ENCODE results near the gene KDR. TPM values are rescaled to one million over a fixed set of nuclear protein-coding genes. Genes with fewer than 3 reads are reported as not detected.

The KDR gene
- total and polyA plus RNA-seq, 10 of the 15 experiments (the other 5 are each of a cell fraction or from before 2014, with no cell fraction given): 0.04 to 0.13 TPM; not detected in 8

DNA sequence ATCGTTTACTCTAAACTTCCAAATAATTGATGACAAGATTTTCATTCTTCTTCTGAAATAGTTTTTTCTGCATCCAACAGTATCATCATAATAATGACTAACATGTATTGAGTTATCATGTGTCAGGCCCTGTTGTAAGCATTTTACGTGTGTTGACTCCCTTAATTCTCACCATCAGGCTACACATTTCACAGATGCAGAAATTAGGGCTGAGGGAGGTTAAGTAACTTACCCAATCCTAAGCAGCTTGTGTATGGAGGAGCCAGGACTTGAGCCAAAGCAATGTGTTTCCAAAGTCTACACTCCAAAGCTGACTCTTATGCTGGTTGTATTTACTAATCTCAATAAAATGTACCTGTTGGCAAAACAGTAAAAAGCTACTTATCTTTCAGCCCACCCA, 11.2 kb upstream of the KDR start:
- ChIA-PET SMC1A (ENCODE audit: uncharacterized antibody, unreplicated experiment) (no interaction called here), CTCF (no interaction called here), RAD21 (ENCODE audit: unreplicated experiment) (no interaction called here), POLR2A (no interaction called here)
- Histone ChIP-seq H3K27ac (ENCODE audit: control insufficient read depth, insufficient read depth) (no peak overlapping the region), H3K4me2 (ENCODE audit: control insufficient read depth, insufficient read depth) (no peak overlapping the region), H3K27me3 (replicated peaks in 1 of 2; ENCODE audit: control insufficient read depth in 2 of 2, insufficient read depth in 2 of 2, low read length in 1 of 2) (no peaks in the 10 kb centered on the region), H4K20me1 (ENCODE audit: control insufficient read depth, insufficient read depth) (no peaks in the 10 kb centered on the region), H3K4me1 (ENCODE audit: control insufficient read depth, insufficient read depth, low read length) (no peaks in the 10 kb centered on the region), H3K4me3 (no peak overlapping the region), H3K9ac (ENCODE audit: control insufficient read depth, insufficient read depth, low read length) (no peak overlapping the region), H3K9me3 (replicated peaks; ENCODE audit: control insufficient read depth, insufficient read depth, low read length) (no peaks in the 10 kb centered on the region), H2AFZ (ENCODE audit: control insufficient read depth, low read depth, low read length) (no peak overlapping the region), H3K79me2 (ENCODE audit: control insufficient read depth, insufficient read depth, low read length) (no peaks in the 10 kb centered on the region), H3K36me3 (ENCODE audit: control insufficient read depth in 2 of 2, insufficient read depth in 2 of 2, low read length in 1 of 2) (no peaks in the 10 kb centered on the region)
- DNase-seq (ENCODE audit: low read depth, low spot score): no peak
- no peak for FAIRE-seq
- ATAC-seq: no peak
- intact Hi-C loops (cut with micrococcal nuclease; ENCODE audit: unreplicated experiment): no loop called here
- no TSS peak for BruUV-seq (replicated peaks)
- in situ Hi-C loops (cut with MboI): no loop called here
- TF ChIP-seq EGR1 (IDR thresholded peaks at IDR 0.05; ENCODE audit: borderline replicate concordance in 1 of 2, low read depth in 2 of 2, low read length in 2 of 2): no peak
- TF ChIP-seq MLLT1 (IDR thresholded peaks at IDR 0.05): no peak
- no peak for TF ChIP-seq ZBED1 (IDR thresholded peaks at IDR 0.05; ENCODE audit: borderline replicate concordance)
- WGBS (ENCODE audit: insufficient coverage, insufficient replicate concordance, low lambda C conversion rate, missing lambda C conversion rate): 14% methylated on average over 2 of the region's 2 CpGs

DNA sequence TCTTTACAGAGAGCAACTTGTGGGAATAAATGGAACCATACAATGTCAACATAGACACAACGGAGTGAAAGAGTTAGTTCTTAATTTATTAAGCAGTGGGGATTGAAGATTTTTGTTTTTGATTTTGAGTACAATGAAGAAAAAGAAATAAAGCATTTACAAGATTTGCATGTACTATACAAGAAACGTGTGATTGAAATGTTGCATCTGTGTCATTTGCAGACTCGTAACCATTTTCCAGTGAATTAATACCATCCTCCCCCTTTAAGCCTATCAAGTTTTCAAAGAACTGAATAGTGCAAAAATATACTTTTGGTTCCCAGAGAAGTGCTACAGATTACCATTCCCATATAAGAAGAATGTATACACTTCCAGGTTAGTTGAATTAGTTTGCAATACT, 8.6 kb upstream of the KDR start:
- Histone ChIP-seq H3K9ac (ENCODE audit: control insufficient read depth, insufficient read depth, low read length) (no peak overlapping the region), H3K4me1 (ENCODE audit: control insufficient read depth, insufficient read depth, low read length) (no peaks in the 10 kb centered on the region), H3K27ac (ENCODE audit: control insufficient read depth, insufficient read depth) (no peak overlapping the region), H3K4me3 (no peak overlapping the region), H3K4me2 (ENCODE audit: control insufficient read depth, insufficient read depth) (no peak overlapping the region), H2AFZ (ENCODE audit: control insufficient read depth, low read depth, low read length) (no peak overlapping the region), H3K36me3 (ENCODE audit: control insufficient read depth in 2 of 2, insufficient read depth in 2 of 2, low read length in 1 of 2) (no peaks in the 10 kb centered on the region), H3K79me2 (ENCODE audit: control insufficient read depth, insufficient read depth, low read length) (no peaks in the 10 kb centered on the region), H3K9me3 (replicated peaks; ENCODE audit: control insufficient read depth, insufficient read depth, low read length) (no peaks in the 10 kb centered on the region), H3K27me3 (replicated peaks in 1 of 2; ENCODE audit: control insufficient read depth in 2 of 2, insufficient read depth in 2 of 2, low read length in 1 of 2) (no peaks in the 10 kb centered on the region), H4K20me1 (ENCODE audit: control insufficient read depth, insufficient read depth) (no peaks in the 10 kb centered on the region)
- ChIA-PET POLR2A (no interaction called here), SMC1A (ENCODE audit: uncharacterized antibody, unreplicated experiment) (no interaction called here), RAD21 (ENCODE audit: unreplicated experiment) (no interaction called here), CTCF (no interaction called here)
- ATAC-seq (no peak), FAIRE-seq (no peak), DNase-seq (ENCODE audit: low read depth, low spot score) (no peak)
- intact Hi-C loops (cut with micrococcal nuclease; ENCODE audit: unreplicated experiment): no loop called here
- WGBS (ENCODE audit: insufficient coverage, insufficient replicate concordance, low lambda C conversion rate, missing lambda C conversion rate): 0% methylated on average over 3 of the region's 3 CpGs
- no TSS peak for BruUV-seq (replicated peaks)
- in situ Hi-C loops (cut with MboI): no loop called here
- TF ChIP-seq FOXK2 (IDR thresholded peaks at IDR 0.05): no peak
- no peak for TF ChIP-seq HDGF (IDR thresholded peaks at IDR 0.05)
- TF ChIP-seq MXI1 (IDR thresholded peaks at IDR 0.05; ENCODE audit: low read depth, low read length): no peak
- no peak for TF ChIP-seq ZNF207 (IDR thresholded peaks at IDR 0.05; ENCODE audit: borderline replicate concordance)
- TF ChIP-seq ATF7 (IDR thresholded peaks at IDR 0.05; ENCODE audit: low read depth): no peak
- TF ChIP-seq HDAC6 (IDR thresholded peaks at IDR 0.05; ENCODE audit: unreplicated experiment): no peak
- TF ChIP-seq, protein P1, sequence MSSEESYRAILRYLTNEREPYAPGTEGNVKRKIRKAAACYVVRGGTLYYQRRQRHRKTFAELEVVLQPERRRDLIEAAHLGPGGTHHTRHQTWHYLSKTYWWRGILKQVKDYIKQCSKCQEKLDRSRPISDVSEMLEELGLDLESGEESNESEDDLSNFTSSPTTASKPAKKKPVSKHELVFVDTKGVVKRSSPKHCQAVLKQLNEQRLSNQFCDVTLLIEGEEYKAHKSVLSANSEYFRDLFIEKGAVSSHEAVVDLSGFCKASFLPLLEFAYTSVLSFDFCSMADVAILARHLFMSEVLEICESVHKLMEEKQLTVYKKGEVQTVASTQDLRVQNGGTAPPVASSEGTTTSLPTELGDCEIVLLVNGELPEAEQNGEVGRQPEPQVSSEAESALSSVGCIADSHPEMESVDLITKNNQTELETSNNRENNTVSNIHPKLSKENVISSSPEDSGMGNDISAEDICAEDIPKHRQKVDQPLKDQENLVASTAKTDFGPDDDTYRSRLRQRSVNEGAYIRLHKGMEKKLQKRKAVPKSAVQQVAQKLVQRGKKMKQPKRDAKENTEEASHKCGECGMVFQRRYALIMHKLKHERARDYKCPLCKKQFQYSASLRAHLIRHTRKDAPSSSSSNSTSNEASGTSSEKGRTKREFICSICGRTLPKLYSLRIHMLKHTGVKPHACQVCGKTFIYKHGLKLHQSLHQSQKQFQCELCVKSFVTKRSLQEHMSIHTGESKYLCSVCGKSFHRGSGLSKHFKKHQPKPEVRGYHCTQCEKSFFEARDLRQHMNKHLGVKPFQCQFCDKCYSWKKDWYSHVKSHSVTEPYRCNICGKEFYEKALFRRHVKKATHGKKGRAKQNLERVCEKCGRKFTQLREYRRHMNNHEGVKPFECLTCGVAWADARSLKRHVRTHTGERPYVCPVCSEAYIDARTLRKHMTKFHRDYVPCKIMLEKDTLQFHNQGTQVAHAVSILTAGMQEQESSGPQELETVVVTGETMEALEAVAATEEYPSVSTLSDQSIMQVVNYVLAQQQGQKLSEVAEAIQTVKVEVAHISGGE (CRISPR knock-in tag; IDR thresholded peaks at IDR 0.05): no peak
- no peak for TF ChIP-seq NFXL1 (IDR thresholded peaks at IDR 0.05; ENCODE audit: borderline replicate concordance)
- TF ChIP-seq BCL11A (IDR thresholded peaks at IDR 0.05; ENCODE audit: low read depth, low read length): no peak
- TF ChIP-seq SRF (IDR thresholded peaks at IDR 0.05; ENCODE audit: low read depth in 2 of 2, low read length in 2 of 2): no peak
- TF ChIP-seq CHD1 (IDR thresholded peaks at IDR 0.05; ENCODE audit: low read depth, low read length): no peak
- TF ChIP-seq RBBP5 (conservative IDR thresholded peaks at IDR 0.05): no peak
- TF ChIP-seq FOS (IDR thresholded peaks at IDR 0.05; ENCODE audit: borderline replicate concordance, extremely low read depth, insufficient read length): no peak
